HL-60/S4 treated with phorbol 12-myristate 13-acetate at 8.2 ng/mL for 4 days and 3 days (cell line): Measurements from ENCODE around the gene SERPIND1.

Source experiments
- in situ Hi-C: fragments of 300-500 bp; cut with MboI; formaldehyde crosslinking; loops from 2 replicates; pipeline ENCODE4 v1.15.0; 2022; ENCODE audit warnings: low sequenced_read_pairs

SERPIND1 gene

DNA sequence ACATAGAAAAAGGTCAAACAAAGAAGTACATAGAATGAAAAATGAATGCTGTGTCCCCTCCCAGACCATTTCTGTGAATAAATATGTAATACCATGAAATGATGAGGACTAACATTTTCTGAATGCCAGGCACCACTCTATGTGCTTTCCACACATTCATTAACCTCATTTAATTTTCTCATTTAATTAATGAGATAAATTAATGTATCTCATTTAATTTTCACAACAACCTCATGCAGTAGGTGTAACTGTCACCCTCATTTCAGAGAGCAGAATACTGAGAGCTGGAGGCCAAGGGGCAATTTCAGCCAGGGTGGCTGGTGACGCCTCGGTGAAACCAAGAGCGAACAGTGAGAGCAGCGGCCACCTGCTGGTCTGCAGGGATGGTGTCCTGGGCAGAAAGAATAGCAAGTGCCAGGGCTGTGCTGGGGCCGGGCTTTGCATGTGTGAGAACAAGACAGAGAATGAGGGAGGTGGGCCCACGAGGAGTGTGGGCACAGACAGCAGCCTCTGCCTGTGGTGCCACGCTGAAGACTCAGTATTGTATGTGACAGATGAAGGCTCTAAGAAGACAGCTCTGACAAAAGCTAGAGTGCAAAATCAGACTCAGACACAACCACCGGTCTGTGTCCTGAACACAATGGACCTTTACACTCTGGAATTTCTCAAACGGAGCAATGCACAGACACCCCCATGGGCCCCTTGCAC lies 1.8 kb upstream of the SERPIND1 start:
- in situ Hi-C loops: no loop called here

GRCh38 chr22:20774882-20775281 lies 969 bp downstream of the SERPIND1 start:
- in situ Hi-C loops: no loop called here

DNA sequence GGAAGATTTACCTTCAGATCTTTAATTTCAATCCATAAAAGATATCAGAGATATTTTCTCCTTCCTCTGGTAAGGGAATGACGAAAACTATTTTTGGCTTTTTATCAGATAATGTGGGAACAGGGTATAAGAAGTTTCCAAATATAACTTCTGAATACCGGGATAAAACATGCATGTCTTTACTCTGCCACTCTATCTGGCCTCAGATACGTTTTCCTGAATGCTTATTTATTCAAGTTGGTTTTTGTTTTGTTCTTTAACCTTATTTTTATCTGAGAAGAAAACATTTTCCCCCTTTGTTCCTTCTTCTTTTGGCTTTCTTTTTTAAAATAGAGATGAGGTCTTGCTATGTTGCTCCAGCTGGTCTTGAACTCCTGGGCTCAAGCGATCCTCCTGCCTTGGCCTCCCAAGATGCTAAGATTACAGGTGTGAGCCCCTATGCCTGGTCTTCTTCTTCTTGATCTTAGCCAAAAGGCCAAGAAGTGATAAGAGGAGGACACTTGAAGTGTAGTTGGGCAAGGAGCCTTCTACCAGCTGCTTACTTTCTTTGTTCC lies 1.5 kb downstream of the SERPIND1 start:
- in situ Hi-C loops: no loop called here

- in situ Hi-C loops: no loop called here
Measured at GRCh38 chr22:20776624-20777405, 2.9 kb downstream of the SERPIND1 start.

- in situ Hi-C loops: no loop called here
Measured at GRCh38 chr22:20777420-20778177, 3.7 kb downstream of the SERPIND1 start.

- in situ Hi-C loops: no loop called here
Measured at GRCh38 chr22:20779014-20779817, 5.3 kb downstream of the SERPIND1 start.

- in situ Hi-C loops: no loop called here
Measured at GRCh38 chr22:20779818-20780158, 5.9 kb downstream of the SERPIND1 start.

GRCh38 chr22:20781272-20781990 lies 7.5 kb downstream of the SERPIND1 start:
- in situ Hi-C loops: no loop called here

DNA sequence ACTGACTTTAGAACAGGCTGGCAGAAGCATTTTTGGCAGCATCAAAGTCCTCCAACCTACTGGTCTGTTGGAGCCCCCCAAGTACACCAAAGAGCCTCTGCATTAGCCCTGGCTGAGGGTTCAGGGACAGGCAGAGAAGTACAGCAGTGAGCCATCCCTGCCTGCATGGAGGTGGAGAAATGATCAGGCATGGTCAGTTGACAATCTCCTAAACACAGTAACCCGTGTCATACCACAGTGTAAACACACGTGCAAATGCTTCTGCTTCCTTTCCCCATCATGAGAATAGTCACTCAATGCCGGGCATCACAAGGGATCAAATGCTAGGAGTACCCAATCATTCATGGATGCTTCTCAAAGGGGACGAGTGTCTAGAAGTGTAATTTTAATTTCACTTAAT lies 8.2 kb downstream of the SERPIND1 start:
- in situ Hi-C loops: no loop called here

GRCh38 chr22:20782596-20783299 lies 8.8 kb downstream of the SERPIND1 start:
- in situ Hi-C loops: no loop called here

DNA sequence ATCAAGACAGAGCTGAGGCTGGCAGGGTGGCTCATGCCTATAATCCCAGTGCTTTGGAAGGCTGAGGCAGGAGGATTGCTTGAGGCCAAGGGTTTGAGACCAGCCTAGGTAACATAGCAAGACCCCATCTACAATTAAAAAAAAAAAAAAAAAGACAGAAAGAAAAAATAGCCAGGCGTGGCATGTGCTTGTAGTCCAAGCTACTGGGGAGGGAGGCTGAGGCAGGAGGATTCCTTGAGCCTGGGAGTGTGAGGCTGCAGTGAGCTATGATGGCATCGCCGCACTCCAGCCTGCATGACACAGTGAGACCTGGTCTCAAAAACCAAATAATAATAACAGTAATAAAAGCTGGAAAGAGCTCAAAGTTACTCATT lies 9.4 kb downstream of the SERPIND1 start:
- in situ Hi-C loops: no loop called here

- in situ Hi-C loops: no loop called here
Measured at GRCh38 chr22:20783844-20784723, 10.2 kb downstream of the SERPIND1 start.

DNA sequence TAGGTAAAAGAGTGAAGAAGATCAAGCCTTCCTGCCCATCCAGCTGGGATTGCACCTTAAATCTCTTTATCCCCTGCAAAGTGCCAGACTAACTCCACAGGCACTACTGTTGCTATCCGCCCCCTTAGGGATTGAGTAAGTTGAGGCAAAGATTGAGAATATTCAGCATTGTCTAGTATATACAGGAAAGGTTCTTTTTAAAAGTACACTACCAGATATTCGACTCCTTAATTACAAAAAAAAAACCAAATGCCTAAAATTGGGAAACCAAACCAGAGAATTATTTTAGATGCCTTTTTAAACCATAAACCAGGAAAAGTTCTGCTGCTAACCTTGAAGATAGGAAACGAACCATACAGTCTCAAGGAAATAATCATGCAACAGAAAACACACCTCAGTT lies 11.5 kb downstream of the SERPIND1 start:
- in situ Hi-C loops: no loop called here

DNA sequence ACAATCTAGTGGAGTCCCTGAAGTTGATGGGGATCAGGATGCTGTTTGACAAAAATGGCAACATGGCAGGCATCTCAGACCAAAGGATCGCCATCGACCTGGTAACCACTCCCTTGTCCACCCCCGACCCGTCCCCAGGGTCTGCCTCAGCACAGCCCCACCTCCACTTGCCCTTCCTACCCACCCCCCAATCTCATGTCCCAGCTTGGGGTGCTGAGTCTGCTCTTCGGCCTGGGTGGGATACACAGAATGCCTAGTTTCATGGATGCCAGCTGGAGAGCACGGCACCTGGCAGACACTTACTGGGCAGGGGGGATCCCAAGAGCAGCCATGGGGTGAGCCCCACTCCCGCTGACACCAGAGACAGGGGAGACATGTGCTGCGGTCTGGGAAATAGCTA lies 12.1 kb downstream of the SERPIND1 start:
- in situ Hi-C loops: no loop called here

GRCh38 chr22:20786536-20786979 lies 12.6 kb downstream of the SERPIND1 start:
- in situ Hi-C loops: no loop called here

DNA sequence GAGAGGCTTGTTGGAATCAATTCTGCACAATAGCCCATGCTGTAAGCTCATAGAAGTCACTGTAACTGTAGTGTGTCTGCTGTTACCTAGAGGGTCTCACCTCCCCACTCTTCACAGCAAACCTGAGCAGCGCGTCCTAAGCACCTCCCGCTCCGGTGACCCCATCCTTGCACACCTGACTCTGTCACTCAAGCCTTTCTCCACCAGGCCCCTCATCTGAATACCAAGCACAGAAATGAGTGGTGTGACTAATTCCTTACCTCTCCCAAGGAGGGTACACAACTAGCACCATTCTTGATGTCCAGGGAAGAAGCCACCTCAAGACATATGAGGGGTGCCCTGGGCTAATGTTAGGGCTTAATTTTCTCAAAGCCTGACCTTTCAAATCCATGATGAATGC lies 13.3 kb downstream of the SERPIND1 start:
- in situ Hi-C loops: no loop called here

- in situ Hi-C loops: no loop called here
Measured at GRCh38 chr22:20787746-20788626, 14.1 kb downstream of the SERPIND1 start.
